ENCODE results near the gene G6PD. TPM values are rescaled to one million over a fixed set of nuclear protein-coding genes. Genes with fewer than 3 reads are reported as not detected.
A peak's percentile ranks its signal among the peaks of the same experiment; 100 is the strongest.

Gene G6PD
- total RNA-seq, 4 donors from 2014 or later, result 47.2 to 288 (median 158) TPM

DNA sequence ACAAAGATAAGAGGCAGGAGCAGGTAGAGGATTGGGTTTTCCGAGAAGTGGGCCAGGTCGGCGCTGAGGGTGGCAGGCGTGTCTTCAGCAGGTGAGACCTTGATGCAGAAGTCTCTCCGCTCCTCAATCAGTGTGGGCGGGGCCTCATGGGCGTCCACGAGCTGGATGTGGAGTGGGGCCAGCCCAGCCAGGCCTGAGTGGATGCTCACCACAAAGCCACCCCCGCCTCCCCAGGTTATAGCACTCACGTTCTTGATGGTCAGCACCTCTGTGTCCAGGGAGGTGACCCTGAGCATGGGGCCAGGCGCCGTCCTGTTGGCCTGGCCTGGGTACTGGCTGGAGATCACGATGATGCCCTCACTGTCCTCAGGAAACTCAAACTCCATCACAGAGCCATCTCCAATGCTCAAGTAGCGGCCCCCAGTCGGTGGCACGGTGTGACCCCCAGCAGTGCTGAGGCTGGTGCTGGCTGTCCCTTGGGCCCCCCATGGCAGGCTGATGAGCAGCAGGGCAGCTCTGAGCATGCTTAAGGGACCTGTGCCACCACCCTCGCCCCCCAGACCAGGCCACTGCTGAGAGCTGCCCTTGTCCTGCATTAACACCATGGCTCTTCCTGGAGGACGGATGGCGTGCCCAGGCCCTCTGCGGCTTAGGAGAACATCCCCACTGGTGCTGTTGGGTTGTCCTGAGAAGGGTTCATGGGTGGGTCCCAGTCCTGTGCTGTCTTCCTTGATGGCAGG, 58.1 kb downstream of the G6PD start:
- Histone ChIP-seq H3K4me3 (replicated peaks in 1 of 3) (no peak overlapping the region), H3K9me3 (no peaks in the 10 kb centered on the region), H3K36me3 (no peaks in the 10 kb centered on the region), H3K4me1 (peaks cover 0 to 13% of the 10 kb centered on the region in 2 donors), H3K27me3 (no peaks in the 10 kb centered on the region), H3K27ac (no peak overlapping the region)
- WGBS, 2 donors, result no CpG with 5 or more reads among the region's 20 CpGs
- TF ChIP-seq POLR2A (IDR thresholded peaks at IDR 0.05), result no peak
- intact Hi-C loops (cut with DNase I), result loop anchor here (5.0 kb wide), 1 partner anchor 51 kb away; the partner anchor contains the start of gene GDI1
- DNase-seq, result no peak

DNA sequence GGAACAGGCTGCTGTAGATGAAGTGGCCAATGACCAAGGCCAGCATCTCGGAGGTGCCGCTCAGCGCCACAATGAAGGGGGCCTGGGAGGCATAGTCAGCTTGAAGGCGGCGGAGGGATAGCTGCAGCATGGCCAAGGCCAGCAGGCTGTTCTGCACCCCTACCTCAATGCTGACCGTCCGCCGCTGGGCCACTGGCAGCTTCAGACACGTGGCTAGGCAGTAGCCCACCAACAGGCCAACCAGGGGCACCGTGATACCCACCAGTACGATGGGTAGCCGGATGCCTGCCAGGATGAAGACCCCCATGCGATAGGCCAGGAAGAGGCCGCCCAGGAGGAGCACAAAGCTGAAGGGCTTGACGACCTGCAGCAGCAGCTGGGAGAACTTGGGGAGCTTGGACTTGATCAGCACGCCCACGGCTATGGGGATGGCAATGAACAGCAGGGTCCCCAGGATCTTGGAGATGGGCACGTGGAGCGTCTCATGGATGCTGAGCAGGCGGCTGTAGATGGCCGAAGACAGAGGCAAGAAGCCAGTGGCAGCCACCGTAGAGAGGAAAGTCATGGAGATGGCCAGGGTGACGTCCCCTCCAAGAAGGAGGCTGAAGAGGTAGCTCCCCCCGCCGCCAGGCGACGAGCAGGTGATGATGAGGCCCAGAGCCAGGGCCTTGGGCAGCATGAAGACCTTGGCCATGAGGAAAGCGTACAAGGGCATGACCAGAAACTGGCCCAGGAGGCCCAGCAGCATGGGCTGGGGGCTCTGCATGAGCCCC, 58.9 kb downstream of the G6PD start:
- Histone ChIP-seq H3K9me3 (no peaks in the 10 kb centered on the region), H3K4me1 (peaks cover 0 to 13% of the 10 kb centered on the region in 2 donors), H3K36me3 (no peaks in the 10 kb centered on the region), H3K4me3 (replicated peaks in 1 of 3) (no peak overlapping the region), H3K27me3 (no peaks in the 10 kb centered on the region), H3K27ac (peak overlapping the region in 2 of 3 donors; percentile 51 to 79)
- intact Hi-C loops (cut with DNase I), result loop anchor here (5.0 kb wide), 1 partner anchor 50 kb away; the partner anchor contains the start of gene GDI1
- 93 to 95% methylated on average over 15 to 16 of the region's 28 CpGs for WGBS, 2 donors
- TF ChIP-seq POLR2A (IDR thresholded peaks at IDR 0.05), result no peak
- TF ChIP-seq, protein P1, sequence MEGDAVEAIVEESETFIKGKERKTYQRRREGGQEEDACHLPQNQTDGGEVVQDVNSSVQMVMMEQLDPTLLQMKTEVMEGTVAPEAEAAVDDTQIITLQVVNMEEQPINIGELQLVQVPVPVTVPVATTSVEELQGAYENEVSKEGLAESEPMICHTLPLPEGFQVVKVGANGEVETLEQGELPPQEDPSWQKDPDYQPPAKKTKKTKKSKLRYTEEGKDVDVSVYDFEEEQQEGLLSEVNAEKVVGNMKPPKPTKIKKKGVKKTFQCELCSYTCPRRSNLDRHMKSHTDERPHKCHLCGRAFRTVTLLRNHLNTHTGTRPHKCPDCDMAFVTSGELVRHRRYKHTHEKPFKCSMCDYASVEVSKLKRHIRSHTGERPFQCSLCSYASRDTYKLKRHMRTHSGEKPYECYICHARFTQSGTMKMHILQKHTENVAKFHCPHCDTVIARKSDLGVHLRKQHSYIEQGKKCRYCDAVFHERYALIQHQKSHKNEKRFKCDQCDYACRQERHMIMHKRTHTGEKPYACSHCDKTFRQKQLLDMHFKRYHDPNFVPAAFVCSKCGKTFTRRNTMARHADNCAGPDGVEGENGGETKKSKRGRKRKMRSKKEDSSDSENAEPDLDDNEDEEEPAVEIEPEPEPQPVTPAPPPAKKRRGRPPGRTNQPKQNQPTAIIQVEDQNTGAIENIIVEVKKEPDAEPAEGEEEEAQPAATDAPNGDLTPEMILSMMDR (IDR thresholded peaks at IDR 0.05), result no peak
- DNase-seq, result no peak

DNA sequence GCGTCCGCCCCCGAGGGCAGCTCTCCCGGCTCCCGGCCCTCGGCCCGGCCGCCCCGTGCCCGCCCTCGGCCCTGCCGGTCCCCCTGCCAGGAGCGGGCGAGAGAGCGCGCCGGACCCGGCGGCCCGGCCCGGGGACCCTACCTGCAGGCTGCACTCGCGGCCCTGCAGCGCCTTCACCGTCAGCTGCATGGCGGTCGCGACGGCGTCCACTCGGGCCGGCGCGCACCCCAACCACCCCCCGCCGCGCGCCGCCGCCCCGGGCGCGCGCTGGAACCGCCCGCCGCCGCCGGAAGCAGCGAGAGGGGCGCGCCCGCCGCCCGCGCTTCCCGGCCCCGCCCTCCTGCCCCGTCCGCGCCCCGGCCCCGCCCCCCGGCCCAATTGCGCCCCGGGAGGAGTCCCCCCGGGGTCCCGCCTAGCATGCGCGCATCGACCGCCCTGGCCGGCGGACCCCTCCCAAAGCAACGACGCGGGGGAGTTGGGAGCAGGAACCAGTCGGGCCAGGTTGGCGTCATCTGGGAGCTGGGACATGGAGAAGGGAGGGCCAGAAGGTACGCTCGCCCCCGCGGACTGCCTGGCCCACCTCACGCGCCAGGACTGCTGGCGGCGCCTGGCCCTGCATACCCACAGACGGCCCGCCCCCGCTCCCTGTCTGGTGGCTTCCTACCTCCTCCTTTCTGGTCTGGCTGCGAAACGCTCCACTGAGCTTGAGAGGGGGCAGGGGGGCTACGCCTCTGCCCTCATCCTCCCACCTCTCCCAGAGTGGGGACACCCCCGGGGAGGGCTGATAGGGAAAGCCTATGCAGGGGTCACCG, 60.0 kb downstream of the G6PD start, which contains the start of gene UBL4A:
UBL4A (minus strand) TSS at position 220 of the 812 bp plus-strand sequence; CDS start at position 189, 31 bp downstream.
- peak; percentile 81 to 92 for DNase-seq
- Histone ChIP-seq H3K4me3 (replicated peaks in 1 of 3) (peak within 1 kb of the TSS in 2 of 3 donors; percentile 17 to 51), H3K27ac (peak within 1 kb of the TSS; percentile 51 to 79 (median 68)), H3K9me3 (no peaks in the 10 kb centered on the region), H3K4me1 (peaks cover 0 to 13% of the 10 kb centered on the region in 2 donors), H3K27me3 (no peaks in the 10 kb centered on the region), H3K36me3 (no peaks in the 10 kb centered on the region)
- WGBS, 2 donors, result 0 to 14% methylated on average over 1 of the region's 95 CpGs
- intact Hi-C loops (cut with DNase I), result loop anchor here (5.0 kb wide), 1 partner anchor 49 kb away; the partner anchor contains the start of gene GDI1
- peak in 1 of 2 donors; percentile 67 for TF ChIP-seq POLR2A (IDR thresholded peaks at IDR 0.05)
- TF ChIP-seq, protein P1 (IDR thresholded peaks at IDR 0.05), result no peak

DNA sequence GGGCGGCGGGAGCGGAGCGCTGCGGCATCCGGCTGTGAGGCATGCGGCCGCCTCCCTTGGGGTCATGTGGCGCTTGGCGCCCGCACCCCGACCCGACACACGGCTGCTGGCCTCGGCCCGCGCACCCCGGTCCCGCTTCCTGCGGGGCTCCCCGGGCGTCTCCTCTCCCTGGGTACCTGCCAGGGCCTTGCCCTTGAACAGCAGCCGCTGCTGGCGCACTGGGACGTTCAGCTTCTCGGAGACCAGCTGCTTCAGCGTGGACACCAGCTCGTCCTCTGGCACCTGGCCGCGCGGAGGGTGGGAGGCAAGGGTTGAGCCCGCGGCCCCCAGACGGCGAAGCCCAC, 60.6 kb downstream of the G6PD start:
- Histone ChIP-seq H3K9me3 (no peaks in the 10 kb centered on the region), H3K36me3 (no peaks in the 10 kb centered on the region), H3K27me3 (no peaks in the 10 kb centered on the region), H3K4me3 (replicated peaks in 1 of 3) (peak overlapping the region in 2 of 3 donors; percentile 17 to 51), H3K4me1 (peaks cover 0 to 13% of the 10 kb centered on the region in 2 donors), H3K27ac (peak overlapping the region in 2 of 3 donors; percentile 49 to 71)
- TF ChIP-seq, protein P1 (IDR thresholded peaks at IDR 0.05), result no peak
- TF ChIP-seq POLR2A (IDR thresholded peaks at IDR 0.05), result no peak
- no CpG with 5 or more reads among the region's 35 CpGs for WGBS, 2 donors
- DNase-seq, result peak; percentile 34 to 46
- intact Hi-C loops (cut with DNase I), result loop anchor here (5.0 kb wide), 1 partner anchor 49 kb away; the partner anchor contains the start of gene GDI1

Measured in thyroid gland (tissue), 4 donors.